ENCODE results near the gene DUS4L.

Gene DUS4L, protein sequence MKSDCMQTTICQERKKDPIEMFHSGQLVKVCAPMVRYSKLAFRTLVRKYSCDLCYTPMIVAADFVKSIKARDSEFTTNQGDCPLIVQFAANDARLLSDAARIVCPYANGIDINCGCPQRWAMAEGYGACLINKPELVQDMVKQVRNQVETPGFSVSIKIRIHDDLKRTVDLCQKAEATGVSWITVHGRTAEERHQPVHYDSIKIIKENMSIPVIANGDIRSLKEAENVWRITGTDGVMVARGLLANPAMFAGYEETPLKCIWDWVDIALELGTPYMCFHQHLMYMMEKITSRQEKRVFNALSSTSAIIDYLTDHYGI

DNA sequence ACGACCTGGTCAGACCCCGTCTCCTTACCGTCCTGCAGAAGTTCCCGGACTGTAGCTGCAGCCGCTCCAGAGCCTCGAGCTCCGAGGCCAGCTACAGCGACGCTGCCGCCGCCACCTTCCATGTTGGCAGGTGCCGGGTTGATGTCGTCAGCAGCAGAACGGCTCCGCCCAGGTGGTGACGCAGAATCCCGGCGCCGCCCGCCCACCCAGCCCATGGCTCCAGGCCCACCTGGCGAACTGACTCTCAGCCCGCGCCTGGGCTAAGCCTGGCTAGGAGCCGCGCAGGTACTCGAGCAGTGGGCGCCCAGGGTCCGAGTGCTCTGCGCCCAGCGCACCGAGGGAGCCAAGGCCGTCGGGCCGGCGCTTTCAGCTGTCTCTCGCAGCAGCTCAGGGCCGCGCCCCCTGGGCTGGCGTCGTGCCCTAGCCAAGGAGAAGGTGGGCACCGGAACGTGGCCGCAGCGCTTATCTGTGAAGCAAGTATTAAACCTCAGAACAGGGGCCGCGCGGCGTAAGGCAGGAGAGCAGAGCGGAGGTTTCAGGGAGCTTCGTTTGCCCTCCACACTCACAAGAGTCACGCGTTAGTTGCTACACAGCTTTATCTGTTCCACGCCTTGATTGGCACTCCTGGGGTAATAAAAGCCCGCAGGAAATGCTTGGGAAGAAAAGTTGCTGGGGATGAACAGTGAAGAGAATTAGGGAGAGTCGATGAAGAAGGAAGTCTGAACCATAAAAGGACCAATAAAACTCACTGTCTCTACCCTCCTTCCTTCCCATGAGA is at the start of gene DUS4L, which contains the start of gene COG5:
Gene DUS4L, plus strand, starts transcription at position 197 of the 778 bp plus-strand sequence. CDS start 3,100 bp downstream, outside the sequence.
Gene COG5, minus strand, starts transcription at position 146 of the 778 bp plus-strand sequence. Its CDS starts 24 bp downstream, at position 122.
- TF ChIP-seq YY1 (IDR thresholded peaks at IDR 0.05; ENCODE audit: low read depth), result peak; percentile 90
- no peak for TF ChIP-seq RAD21 (IDR thresholded peaks at IDR 0.05; ENCODE audit: low read depth)
- TF ChIP-seq TEAD4 (IDR thresholded peaks at IDR 0.05), result 0 out of 2 replicates have a peak, but pooled peaks have one; percentile 4
- TF ChIP-seq FOXM1 (IDR thresholded peaks at IDR 0.05; ENCODE audit: borderline replicate concordance, low read depth), result no peak
- peak; percentile 92 for TF ChIP-seq TAF1 (IDR thresholded peaks at IDR 0.05; ENCODE audit: low read depth)
- no peak; the same call in 1 of the 2 replicates for TF ChIP-seq ZBTB7A (IDR thresholded peaks at IDR 0.05; ENCODE audit: low read depth)
- TF ChIP-seq, protein P1, sequence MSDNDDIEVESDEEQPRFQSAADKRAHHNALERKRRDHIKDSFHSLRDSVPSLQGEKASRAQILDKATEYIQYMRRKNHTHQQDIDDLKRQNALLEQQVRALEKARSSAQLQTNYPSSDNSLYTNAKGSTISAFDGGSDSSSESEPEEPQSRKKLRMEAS (IDR thresholded peaks at IDR 0.05), result peak; percentile 55; the same call in 1 of the 2 replicates
- TF ChIP-seq CREB1 (IDR thresholded peaks at IDR 0.05; ENCODE audit: low read depth), result peak; percentile 97
- TF ChIP-seq CEBPB (IDR thresholded peaks at IDR 0.05), result no peak
- peak; percentile 68; the same call in 1 of the 2 replicates for TF ChIP-seq EGR1 (IDR thresholded peaks at IDR 0.05)
- peak; percentile 76 for TF ChIP-seq NFIC (IDR thresholded peaks at IDR 0.05)
- peak; percentile 33; the same call in 1 of the 2 replicates for TF ChIP-seq TCF12 (IDR thresholded peaks at IDR 0.05; ENCODE audit: low read depth)
- peak; percentile 19; the same call in 1 of the 2 replicates for TF ChIP-seq EP300 (IDR thresholded peaks at IDR 0.05; ENCODE audit: borderline replicate concordance)

DNA sequence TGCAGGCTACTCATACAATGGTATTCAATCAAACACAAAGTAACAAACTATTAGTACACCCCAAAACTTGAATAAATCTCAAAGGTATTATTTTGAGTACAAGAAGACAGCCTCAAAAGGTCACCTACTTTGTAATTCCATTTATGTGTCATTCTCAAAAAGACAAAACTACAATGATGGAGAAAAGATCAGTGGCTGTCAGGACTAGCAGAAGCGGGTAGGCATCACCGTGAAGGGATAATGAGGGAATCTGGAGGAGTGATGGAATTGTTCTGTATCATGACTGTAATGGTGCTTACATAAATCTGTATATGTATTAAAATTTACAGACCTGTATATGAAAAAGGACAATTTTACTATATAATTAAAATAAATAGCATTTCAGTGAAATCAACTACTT is 37.1 kb upstream of the DUS4L start:
- TF ChIP-seq, protein P1 (IDR thresholded peaks at IDR 0.05), result no peak
- TF ChIP-seq EP300 (IDR thresholded peaks at IDR 0.05; ENCODE audit: borderline replicate concordance) (no peak), CREB1 (IDR thresholded peaks at IDR 0.05; ENCODE audit: low read depth) (no peak), TCF12 (IDR thresholded peaks at IDR 0.05; ENCODE audit: low read depth) (no peak), CEBPB (IDR thresholded peaks at IDR 0.05) (no peak), TEAD4 (IDR thresholded peaks at IDR 0.05) (no peak), TAF1 (IDR thresholded peaks at IDR 0.05; ENCODE audit: low read depth) (no peak), RAD21 (IDR thresholded peaks at IDR 0.05; ENCODE audit: low read depth) (no peak), YY1 (IDR thresholded peaks at IDR 0.05; ENCODE audit: low read depth) (no peak), ZBTB7A (IDR thresholded peaks at IDR 0.05; ENCODE audit: low read depth) (no peak), FOXM1 (IDR thresholded peaks at IDR 0.05; ENCODE audit: borderline replicate concordance, low read depth) (no peak), EGR1 (IDR thresholded peaks at IDR 0.05) (no peak), NFIC (IDR thresholded peaks at IDR 0.05) (no peak)
- TF ChIP-seq, protein P2, sequence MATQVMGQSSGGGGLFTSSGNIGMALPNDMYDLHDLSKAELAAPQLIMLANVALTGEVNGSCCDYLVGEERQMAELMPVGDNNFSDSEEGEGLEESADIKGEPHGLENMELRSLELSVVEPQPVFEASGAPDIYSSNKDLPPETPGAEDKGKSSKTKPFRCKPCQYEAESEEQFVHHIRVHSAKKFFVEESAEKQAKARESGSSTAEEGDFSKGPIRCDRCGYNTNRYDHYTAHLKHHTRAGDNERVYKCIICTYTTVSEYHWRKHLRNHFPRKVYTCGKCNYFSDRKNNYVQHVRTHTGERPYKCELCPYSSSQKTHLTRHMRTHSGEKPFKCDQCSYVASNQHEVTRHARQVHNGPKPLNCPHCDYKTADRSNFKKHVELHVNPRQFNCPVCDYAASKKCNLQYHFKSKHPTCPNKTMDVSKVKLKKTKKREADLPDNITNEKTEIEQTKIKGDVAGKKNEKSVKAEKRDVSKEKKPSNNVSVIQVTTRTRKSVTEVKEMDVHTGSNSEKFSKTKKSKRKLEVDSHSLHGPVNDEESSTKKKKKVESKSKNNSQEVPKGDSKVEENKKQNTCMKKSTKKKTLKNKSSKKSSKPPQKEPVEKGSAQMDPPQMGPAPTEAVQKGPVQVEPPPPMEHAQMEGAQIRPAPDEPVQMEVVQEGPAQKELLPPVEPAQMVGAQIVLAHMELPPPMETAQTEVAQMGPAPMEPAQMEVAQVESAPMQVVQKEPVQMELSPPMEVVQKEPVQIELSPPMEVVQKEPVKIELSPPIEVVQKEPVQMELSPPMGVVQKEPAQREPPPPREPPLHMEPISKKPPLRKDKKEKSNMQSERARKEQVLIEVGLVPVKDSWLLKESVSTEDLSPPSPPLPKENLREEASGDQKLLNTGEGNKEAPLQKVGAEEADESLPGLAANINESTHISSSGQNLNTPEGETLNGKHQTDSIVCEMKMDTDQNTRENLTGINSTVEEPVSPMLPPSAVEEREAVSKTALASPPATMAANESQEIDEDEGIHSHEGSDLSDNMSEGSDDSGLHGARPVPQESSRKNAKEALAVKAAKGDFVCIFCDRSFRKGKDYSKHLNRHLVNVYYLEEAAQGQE (IDR thresholded peaks at IDR 0.05; ENCODE audit: low read depth), result no peak
- TF ChIP-seq, protein P3, sequence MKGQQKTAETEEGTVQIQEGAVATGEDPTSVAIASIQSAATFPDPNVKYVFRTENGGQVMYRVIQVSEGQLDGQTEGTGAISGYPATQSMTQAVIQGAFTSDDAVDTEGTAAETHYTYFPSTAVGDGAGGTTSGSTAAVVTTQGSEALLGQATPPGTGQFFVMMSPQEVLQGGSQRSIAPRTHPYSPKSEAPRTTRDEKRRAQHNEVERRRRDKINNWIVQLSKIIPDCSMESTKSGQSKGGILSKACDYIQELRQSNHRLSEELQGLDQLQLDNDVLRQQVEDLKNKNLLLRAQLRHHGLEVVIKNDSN (IDR thresholded peaks at IDR 0.05), result no peak

DNA sequence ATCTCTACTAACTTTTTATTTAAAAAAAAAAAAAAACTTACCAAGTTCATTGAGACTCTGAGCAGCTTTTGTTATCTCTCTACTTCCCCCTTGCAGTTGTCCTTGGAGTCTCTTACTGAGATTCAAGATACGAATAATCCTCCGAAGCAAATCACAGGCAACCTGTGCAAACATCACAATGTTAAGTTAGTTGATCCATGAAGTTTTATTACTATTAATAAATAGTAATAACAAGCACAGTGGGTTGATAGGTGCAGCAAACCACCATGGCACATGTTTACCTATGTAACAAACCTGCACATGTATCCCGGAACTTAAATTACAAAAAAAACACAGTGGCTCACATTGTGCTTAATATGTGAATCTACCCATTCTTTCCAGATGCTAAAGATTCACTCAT is 36.6 kb upstream of the DUS4L start:
- TF ChIP-seq, protein P1 (IDR thresholded peaks at IDR 0.05), result no peak
- TF ChIP-seq YY1 (IDR thresholded peaks at IDR 0.05; ENCODE audit: low read depth), result no peak
- no peak for TF ChIP-seq TEAD4 (IDR thresholded peaks at IDR 0.05)
- TF ChIP-seq EGR1 (IDR thresholded peaks at IDR 0.05), result no peak
- no peak for TF ChIP-seq NFIC (IDR thresholded peaks at IDR 0.05)
- no peak for TF ChIP-seq FOXM1 (IDR thresholded peaks at IDR 0.05; ENCODE audit: borderline replicate concordance, low read depth)
- no peak for TF ChIP-seq TCF12 (IDR thresholded peaks at IDR 0.05; ENCODE audit: low read depth)
- no peak for TF ChIP-seq EP300 (IDR thresholded peaks at IDR 0.05; ENCODE audit: borderline replicate concordance)
- TF ChIP-seq, protein P2 (IDR thresholded peaks at IDR 0.05; ENCODE audit: low read depth), result no peak
- no peak for TF ChIP-seq CEBPB (IDR thresholded peaks at IDR 0.05)
- TF ChIP-seq RAD21 (IDR thresholded peaks at IDR 0.05; ENCODE audit: low read depth), result no peak
- TF ChIP-seq CREB1 (IDR thresholded peaks at IDR 0.05; ENCODE audit: low read depth), result no peak
- TF ChIP-seq, protein P3 (IDR thresholded peaks at IDR 0.05), result no peak
- no peak for TF ChIP-seq TAF1 (IDR thresholded peaks at IDR 0.05; ENCODE audit: low read depth)
- no peak for TF ChIP-seq ZBTB7A (IDR thresholded peaks at IDR 0.05; ENCODE audit: low read depth)

- TF ChIP-seq, protein P2 (IDR thresholded peaks at IDR 0.05; ENCODE audit: low read depth), result no peak
- TF ChIP-seq TCF12 (IDR thresholded peaks at IDR 0.05; ENCODE audit: low read depth), result no peak
- no peak for TF ChIP-seq EP300 (IDR thresholded peaks at IDR 0.05; ENCODE audit: borderline replicate concordance)
- no peak for TF ChIP-seq YY1 (IDR thresholded peaks at IDR 0.05; ENCODE audit: low read depth)
- no peak for TF ChIP-seq RAD21 (IDR thresholded peaks at IDR 0.05; ENCODE audit: low read depth)
- TF ChIP-seq TAF1 (IDR thresholded peaks at IDR 0.05; ENCODE audit: low read depth), result no peak
- no peak for TF ChIP-seq CEBPB (IDR thresholded peaks at IDR 0.05)
- TF ChIP-seq, protein P1 (IDR thresholded peaks at IDR 0.05), result no peak
- TF ChIP-seq NFIC (IDR thresholded peaks at IDR 0.05), result no peak
- no peak for TF ChIP-seq FOXM1 (IDR thresholded peaks at IDR 0.05; ENCODE audit: borderline replicate concordance, low read depth)
- no peak for TF ChIP-seq CREB1 (IDR thresholded peaks at IDR 0.05; ENCODE audit: low read depth)
- TF ChIP-seq, protein P3 (IDR thresholded peaks at IDR 0.05), result no peak
- no peak for TF ChIP-seq ZBTB7A (IDR thresholded peaks at IDR 0.05; ENCODE audit: low read depth)
- TF ChIP-seq EGR1 (IDR thresholded peaks at IDR 0.05), result no peak
- no peak for TF ChIP-seq TEAD4 (IDR thresholded peaks at IDR 0.05)
These were observed 35.3 kb upstream of the DUS4L start for GRCh38 chr7:107528461-107528860.
